SHP77 (cell line): ENCODE data around the gene SPIN2A.
"Not testable (repeated sequence)": the region's sequence is repeated elsewhere in the genome, so short reads cannot be mapped to it uniquely, and the experiment has no call there.

ENCODE experiments used
- DNase-seq, 2 experiments: peaks; one replicate each; lab custom pipeline; 2025; lab: John Stamatoyannopoulos, UW

The SPIN2A gene

DNA sequence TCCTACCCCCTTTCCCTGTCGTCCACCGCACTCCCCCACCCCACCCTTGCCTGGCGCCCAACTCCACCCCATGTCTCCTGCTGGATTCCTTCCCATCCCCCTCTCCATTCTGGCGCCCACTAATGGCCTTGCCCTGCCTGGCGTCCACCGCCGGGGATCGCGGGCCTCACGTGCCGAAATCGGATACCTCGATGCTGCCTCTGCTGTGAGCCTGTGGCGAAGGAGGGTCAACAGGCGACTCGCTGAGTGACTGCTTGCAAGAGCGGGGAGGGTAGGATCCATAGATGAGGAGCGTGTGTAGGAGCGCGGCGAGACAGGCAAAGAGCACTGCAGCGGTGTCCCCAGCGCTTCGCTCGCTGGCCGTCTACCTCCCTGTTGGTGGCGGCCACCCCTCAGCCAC, at the start of gene SPIN2A:
TSS of gene SPIN2A (minus strand) at position 325 of the 400 bp plus-strand sequence. CDS start 800 bp downstream, outside the sequence.
- not testable (repeated sequence) for DNase-seq

DNA sequence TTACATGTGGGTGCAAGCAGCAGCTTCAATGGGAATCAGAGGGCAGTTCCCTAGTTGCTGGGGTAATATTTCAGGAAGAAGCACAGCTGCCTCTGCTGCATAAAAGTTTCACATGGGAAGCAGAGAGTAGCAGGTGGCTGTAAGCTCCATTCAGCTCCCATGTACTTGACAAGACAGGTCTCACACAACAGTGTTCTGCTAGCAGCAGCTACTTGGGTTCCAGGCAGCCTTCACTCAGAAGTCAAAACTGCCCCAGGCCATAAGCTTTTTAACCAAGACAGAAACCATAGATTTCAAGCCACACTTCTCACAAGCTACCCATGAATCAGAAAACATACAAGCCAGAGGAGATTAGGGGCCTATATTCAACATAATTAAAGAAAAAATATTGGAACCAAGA, 41.4 kb upstream of the SPIN2A start:
- no peak for DNase-seq

- DNase-seq: no peak
Observed at GRCh38 chrX:57177070-57177469, 39.9 kb upstream of the SPIN2A start.

- DNase-seq: no peak
Observed at GRCh38 chrX:57172544-57172943, 35.3 kb upstream of the SPIN2A start.

DNA sequence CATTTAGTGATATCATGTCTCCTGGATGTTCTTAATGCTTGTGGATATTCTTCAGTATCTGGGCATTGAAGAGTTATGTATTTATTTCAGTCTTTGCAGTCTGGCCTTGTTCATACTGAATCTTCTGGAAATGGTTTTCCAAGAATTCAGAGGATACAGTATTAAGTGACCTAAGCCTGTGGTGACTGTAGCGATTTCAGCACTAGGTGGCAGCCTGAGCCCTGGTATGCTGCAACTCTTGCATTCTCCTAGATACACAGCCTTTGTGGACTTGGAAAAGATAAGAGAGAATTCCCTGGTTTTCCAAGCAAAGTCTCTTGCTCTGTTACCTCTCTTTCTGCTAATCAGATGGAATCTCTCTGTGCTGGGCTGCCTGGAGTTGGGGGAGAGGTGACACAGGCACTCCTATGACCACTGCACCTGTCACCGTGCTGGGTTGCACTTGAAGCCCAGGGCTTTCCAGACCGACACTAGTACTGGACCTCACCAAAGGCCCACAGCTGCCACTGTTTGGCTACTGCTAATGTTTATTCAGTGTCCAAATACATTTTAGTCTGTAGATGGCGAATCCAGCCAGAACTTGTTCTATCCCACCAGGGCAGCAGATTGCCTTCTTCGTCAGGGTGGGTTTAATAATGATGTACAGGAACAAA, 19.3 kb upstream of the SPIN2A start:
- peak; percentile 54 to 62 for DNase-seq

DNA sequence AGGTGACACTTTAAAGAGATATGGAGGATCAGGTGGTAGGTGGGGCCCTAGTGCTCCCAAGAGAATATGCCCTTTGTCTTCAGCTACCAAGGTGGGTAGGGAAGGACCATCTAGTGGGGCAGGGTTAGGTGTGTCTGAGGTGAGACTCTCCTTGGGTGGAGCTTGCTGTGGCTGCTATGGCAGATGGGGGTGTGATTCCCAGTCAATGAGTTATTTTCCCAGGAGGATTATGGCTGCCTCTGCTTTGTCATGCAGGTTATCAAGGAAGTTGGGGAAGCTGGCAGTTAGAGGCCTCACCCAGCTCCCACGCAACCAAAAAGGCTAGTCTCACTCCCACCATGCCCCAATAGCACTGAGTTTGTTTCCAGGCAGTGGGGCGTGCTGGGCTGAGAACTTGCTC, 18.0 kb upstream of the SPIN2A start:
- DNase-seq: no peak

- DNase-seq: peak; percentile 43 to 62
Observed at GRCh38 chrX:57152222-57152621, 15.0 kb upstream of the SPIN2A start.

- DNase-seq: no peak
Observed at GRCh38 chrX:57138674-57139073, 1.5 kb upstream of the SPIN2A start.

DNA sequence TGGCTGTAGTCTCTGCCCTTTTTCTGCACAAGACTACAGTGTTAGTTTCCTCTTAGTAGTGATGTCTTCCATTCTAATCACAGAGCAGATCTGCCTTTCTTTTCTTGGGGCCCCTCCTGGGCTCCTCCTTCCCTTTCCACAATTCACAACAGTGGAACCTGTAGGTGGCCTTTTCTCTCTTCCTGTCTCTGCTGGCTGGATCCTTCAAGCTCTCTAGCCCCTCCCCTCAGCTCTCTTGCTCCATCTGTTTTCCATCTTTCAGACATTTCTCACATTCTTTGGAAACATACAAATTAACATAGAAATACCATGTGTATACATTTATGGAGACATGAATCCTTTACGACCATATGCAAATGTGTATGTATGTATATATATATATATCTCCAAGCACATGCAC, 304 bp upstream of the SPIN2A start:
- DNase-seq: no peak

- not testable (repeated sequence) for DNase-seq
Observed at GRCh38 chrX:57136589-57136988, 608 bp downstream of the SPIN2A start.

DNA sequence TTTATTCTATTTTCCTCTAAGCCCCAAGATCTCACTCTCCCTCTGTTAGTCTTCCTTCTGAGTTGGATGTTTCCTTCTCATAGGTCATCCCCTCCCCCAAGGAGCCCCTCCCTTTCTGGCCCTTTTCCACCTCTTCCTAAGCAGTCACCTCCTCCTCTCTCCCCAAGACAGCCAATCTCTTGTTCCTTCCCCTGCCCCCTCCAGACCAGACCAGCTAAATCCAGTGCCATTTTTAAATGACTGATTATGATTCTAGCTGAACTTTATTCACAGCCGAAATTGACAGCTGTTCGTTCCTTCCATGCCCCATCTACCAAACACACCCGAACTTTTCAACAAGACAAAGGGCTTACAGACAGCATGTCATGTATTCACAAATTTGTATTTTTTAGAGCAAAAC, 1.9 kb downstream of the SPIN2A start:
- no peak for DNase-seq

- no peak for DNase-seq
Observed at GRCh38 chrX:57134702-57135101, 2.5 kb downstream of the SPIN2A start.

GRCh38 chrX:57133706-57134105, 3.5 kb downstream of the SPIN2A start:
- DNase-seq: no peak

GRCh38 chrX:57133284-57133683, 3.9 kb downstream of the SPIN2A start:
- DNase-seq: not testable (repeated sequence)

DNA sequence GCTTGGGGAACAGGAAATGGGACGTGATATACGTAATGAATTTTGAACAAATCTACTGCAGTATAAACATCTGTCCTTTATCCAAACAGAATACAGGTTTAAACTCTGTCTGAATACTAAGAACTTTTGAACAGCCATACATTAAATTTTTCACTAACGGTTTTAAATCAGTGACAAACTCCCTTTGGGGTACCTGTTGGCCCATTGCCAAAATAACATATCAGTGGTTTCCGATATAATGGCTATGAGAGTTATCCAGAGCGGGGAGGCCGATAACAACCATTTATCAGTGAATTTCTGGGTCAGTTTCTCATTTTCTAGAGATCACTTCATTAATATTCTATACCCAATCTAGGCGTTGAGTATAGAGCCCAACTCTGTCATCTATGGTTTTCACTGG, 5.2 kb downstream of the SPIN2A start:
- no peak for DNase-seq

DNA sequence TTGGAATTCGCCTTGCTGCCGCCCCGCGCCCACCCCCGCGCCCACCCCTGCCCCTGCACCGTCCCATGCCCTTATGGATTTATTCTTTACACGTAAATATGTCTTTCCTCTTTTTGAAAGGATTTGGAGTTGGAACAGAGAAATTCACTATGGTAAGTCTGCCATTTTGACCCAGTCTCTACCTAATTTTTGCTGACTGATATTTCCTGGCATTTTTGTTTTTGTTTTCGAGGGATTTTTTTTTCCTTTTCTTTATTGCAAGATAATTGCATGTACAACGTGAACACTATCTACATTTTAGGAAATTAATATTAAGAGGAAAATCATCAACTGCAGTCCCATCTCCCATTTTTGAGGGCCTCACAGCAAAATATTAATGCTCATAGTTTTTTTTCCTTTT, 15.4 kb downstream of the SPIN2A start:
- no peak for DNase-seq

DNA sequence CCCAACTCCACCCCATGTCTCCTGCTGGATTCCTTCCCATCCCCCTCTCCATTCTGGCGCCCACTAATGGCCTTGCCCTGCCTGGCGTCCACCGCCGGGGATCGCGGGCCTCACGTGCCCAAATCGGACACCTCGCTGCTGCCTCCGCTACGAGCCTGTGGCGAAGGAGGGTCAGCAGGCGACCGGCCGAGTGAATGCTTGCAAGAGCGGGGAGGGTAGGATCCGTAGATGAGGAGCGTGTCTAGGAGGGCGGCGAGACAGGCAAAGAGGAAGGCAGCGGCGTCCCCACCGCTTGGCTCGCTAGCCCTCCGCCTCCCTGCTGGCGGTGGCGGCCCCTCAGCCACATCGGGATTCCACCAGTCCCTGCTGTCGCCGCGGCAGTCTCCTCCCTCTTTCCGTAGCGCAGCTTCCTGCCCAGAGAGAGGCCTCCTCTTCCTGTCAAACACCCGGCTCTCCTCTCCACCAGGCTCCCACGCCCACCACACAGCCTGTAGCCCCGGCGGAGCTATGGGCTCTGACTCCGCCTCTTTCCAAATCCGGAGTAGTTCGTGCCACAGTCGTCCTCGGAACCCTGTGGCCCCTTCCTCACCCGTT, 15.9 kb downstream of the SPIN2A start, which contains the start of gene SPIN2B:
TSS of gene SPIN2B (minus strand) at position 387 of the 594 bp plus-strand sequence.
- peak; percentile 95 for DNase-seq

DNA sequence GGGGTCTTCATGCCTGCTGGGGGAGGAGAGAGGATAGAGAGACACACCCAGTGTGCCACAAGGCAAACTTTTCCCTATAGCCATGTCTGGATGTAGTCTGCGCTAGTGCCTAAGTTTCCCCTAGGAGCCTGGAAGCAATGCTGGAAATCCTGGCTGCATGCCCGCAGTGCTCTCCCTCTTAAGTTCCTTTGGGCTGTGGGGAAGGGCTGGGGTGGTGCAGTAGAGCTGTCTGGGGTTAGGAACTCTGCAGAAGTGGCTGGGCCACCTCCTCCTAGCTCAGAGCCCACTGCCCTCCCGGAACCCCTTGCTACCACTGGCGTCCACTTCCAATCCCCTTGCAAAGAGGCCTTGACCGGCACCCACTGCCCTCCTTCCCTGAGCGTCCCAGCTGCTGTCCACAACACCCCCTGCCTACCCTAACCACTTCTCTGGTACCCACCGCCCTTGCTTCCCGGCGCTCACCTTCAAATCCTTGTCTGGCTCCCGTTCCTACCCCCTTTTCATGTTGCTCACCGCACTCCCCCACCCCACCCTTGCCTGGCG, 16.5 kb downstream of the SPIN2A start:
- DNase-seq: not testable (repeated sequence)

DNA sequence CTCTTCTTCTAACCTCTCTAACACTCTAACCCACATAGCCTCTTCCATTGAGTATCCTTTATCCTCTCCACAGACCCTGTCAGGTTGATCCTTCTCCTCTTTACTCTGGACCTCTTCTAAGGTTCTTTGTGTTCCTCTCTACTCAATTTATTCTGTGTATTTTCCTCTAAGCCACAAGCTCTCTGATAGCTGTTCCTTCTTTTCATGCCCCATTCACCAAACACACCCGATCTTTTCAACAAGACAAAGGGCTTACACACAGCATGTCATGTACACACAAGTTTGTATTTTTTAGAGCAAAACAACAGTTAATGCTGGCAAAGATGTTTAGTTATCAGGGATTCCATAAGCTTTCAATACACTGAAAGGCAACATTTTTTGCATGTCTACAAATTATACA, 17.8 kb downstream of the SPIN2A start:
- DNase-seq: no peak

DNA sequence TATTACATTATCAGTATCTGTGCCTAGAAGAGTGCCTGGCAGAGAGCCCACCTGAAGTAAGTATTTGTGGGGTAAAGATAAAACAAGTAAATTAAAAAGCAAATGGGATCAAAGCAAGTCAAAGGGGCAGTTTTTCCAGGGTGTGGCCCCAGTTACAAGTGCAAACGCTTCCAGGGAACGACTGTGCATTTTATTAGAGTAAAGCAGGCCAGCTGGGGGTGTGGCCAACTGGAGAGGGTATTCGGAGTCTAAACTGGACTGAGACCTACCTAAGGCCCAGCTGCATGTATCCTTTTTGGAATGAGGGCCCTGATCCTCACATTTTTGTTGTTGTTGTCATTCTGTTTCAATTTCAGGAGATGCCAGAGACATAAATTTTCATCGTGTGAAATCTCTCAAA, 19.6 kb downstream of the SPIN2A start:
- DNase-seq: not testable (repeated sequence)

DNA sequence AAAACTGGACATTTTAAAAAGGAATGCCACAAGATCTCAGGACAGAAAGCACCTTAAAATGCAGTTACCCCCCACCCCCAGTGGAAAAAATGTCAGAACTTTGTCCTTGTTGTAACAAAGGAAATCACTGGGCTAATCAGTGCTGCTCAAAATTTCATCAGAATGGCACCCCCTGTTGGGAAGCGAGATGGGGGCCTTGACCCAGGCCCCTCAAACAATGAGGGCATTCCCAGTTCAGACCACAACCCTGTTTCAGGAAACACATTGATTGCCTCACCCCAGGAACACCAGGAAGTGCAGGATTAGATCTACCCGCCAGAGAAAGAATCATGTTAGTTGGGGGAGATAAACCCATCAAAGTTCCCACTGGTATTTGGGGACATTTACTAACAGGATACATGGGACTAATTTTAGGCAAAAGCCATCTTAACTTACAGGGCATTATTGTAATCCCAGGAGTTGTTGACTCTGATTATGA, 32.2 kb downstream of the SPIN2A start:
- DNase-seq: no peak

DNA sequence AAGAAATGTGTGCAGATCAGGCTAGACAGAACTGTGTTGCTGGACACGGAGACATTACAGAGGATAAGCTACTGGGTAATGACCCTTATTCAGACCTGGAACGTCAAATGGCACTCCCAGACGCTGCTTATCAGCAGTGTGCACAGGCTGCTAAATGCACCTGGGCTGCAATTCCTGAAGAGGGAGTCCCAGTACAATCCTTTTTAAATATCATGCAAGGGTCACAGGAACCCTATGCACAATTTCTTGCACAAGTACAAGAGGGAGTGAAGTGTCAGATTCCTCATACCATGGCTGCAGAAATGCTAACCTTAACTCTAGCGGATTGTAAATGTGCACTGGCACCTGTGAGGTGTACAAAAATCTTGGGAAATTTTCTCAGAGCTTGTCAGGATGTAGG, 32.8 kb downstream of the SPIN2A start:
- no peak for DNase-seq

- DNase-seq: no peak
Observed at GRCh38 chrX:57103489-57103888, 33.7 kb downstream of the SPIN2A start.
